Left lung (tissue), 10 donors: ENCODE measurements around the gene ZNF429. TPM values are rescaled to one million over a fixed set of nuclear protein-coding genes. Genes with fewer than 3 reads are reported as not detected.
A peak's percentile ranks its signal among the peaks of the same experiment; 100 is the strongest.
"Not testable (repeated sequence)": the region's sequence is repeated elsewhere in the genome, so short reads cannot be mapped to it uniquely, and the experiment has no call there.

Experiments
- ATAC-seq: fragments of 200-7000 bp; cut with Tn5 transposase; one replicate; pipeline ENCODE4 v1.9.1; 2020; ENCODE audit warnings: moderate library complexity
- DNase-seq, 4 donors: peaks; one replicate each; pipeline ENCODE4 v3.0.0-alpha.2; 2013 to 2020
- H3K27ac ChIP-seq, 2 donors: fragments of 200-600 bp; sonication (generic) in 1 of 2; one replicate each; pipeline versions ENCODE4 v1.5.0 to v1.8.0; 2020 to 2021
- H3K27me3 ChIP-seq, 2 donors: fragments of 200-600 bp; sonication (generic) in 1 of 2; one replicate each; pipeline versions ENCODE4 v1.5.0 to v1.8.0; 2020 to 2021
- H3K36me3 ChIP-seq, 2 donors: fragments of 200-600 bp; sonication (generic) in 1 of 2; one replicate each; pipeline versions ENCODE4 v1.5.0 to v1.8.0; 2020 to 2021
- H3K4me1 ChIP-seq, 2 donors: fragments of 200-600 bp; one replicate each; pipeline ENCODE4 v1.8.0; 2021
- H3K4me3 ChIP-seq, 2 donors: fragments of 200-600 bp; sonication (generic) in 1 of 2; one replicate each; pipeline versions ENCODE4 v1.5.0 to v1.8.0; 2020 to 2021; ENCODE audit warnings: mild to moderate bottlenecking in 1 of 2
- H3K9me3 ChIP-seq, 2 donors: fragments of 200-600 bp; sonication (generic) in 1 of 2; one replicate each; pipeline versions ENCODE4 v1.5.0 to v1.8.0; 2020 to 2021
- intact Hi-C, 2 donors: fragments of 100-400 bp; cut with DNase I; formaldehyde crosslinking; loops; one replicate each; pipeline versions ENCODE4 v1.11.2 to v1.14.2; 2022
- polyA plus RNA-seq, 6 donors: library from polyadenylated mRNA; unstranded; fragments of 120-200 nt; gene quantifications; one replicate each; pipeline ENCODE4 v1.2.1, GENCODE V29; 2013; ENCODE audit not compliant: insufficient read length in 6 of 6
- total RNA-seq, 2 donors: library from RNA; stranded (reverse); fragmentation: NEBNext Ultra II Directional; extraction: Animal tissue kit (Norgen Biotek cat#: 25700); gene quantifications; one replicate each; pipeline ENCODE4 v1.2.1, GENCODE V29; 2021
- TF ChIP-seq, protein P1 (sequence below), 2 donors: fragments of 200-600 bp; sonication (generic) in 1 of 2; IDR thresholded peaks; one replicate each; pipeline versions ENCODE4 v1.5.0 to v1.8.0; 2021; ENCODE audit warnings: antibody characterized with exemption in 2 of 2
- donor health status: DM: no; HTN: yes; CAD: no.
- donor health status: DM: no; HTN: no; CAD: no.

Gene ZNF429
- total and polyA plus RNA-seq, 8 donors: 12.5 to 31.7 (median 26.3) TPM

DNA sequence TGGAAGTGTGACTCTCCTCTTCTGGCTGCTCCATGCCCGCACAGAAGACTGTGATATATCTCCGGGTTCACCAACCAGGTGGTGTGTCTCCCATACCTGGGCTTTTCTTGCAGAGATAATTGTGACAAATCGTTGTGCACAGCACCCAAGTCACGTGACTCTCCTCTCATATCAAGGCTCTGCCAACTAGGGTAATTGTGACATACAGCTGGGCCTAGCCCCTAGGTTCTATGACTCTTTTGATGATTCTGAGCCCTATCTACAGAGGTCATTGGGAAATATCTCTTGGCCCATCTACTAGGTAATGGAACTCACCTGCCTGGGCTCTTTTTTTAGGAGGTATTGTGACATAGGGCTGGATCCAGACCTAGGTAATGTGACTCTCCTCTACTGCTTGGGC, 89.8 kb downstream of the ZNF429 start:
- TF ChIP-seq, protein P1, sequence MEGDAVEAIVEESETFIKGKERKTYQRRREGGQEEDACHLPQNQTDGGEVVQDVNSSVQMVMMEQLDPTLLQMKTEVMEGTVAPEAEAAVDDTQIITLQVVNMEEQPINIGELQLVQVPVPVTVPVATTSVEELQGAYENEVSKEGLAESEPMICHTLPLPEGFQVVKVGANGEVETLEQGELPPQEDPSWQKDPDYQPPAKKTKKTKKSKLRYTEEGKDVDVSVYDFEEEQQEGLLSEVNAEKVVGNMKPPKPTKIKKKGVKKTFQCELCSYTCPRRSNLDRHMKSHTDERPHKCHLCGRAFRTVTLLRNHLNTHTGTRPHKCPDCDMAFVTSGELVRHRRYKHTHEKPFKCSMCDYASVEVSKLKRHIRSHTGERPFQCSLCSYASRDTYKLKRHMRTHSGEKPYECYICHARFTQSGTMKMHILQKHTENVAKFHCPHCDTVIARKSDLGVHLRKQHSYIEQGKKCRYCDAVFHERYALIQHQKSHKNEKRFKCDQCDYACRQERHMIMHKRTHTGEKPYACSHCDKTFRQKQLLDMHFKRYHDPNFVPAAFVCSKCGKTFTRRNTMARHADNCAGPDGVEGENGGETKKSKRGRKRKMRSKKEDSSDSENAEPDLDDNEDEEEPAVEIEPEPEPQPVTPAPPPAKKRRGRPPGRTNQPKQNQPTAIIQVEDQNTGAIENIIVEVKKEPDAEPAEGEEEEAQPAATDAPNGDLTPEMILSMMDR (IDR thresholded peaks at IDR 0.05): no peak
- Histone ChIP-seq H3K36me3 (no peaks in the 10 kb centered on the region), H3K27me3 (no peaks in the 10 kb centered on the region), H3K4me3 (no peak overlapping the region), H3K4me1 (peaks cover 0 to 27% of the 10 kb centered on the region in 2 donors), H3K27ac (peak overlapping the region in 1 of 2 donors; percentile 94), H3K9me3 (no peaks in the 10 kb centered on the region)
- no peak for DNase-seq
- no peak for ATAC-seq
- intact Hi-C loops: no loop called here

DNA sequence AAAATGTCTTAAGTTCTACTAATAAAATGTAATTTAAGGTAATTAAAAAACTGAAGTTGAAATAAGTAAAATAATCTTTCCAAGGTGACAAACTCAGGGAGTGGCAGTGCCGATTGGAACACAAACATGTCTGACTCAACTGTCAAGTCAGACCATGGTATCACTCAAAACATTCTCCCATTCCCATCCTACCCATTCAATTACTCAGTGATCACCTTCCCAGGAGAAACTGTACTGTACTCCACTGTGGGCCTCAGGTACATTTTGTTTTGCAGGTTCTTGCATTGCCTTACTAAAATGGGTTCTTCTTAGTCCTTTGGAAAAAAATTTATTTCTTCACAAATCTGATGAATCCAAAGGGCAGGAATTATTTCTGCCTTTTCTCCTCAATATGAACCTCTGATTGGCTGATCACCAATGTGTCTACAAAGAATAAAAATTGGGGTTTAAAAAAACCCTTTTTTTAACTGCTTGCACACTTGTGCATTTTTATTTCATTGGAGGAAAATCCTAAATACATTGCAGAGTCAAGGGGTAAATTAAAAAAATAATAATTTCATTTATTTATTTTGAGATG, 96.8 kb downstream of the ZNF429 start:
- TF ChIP-seq, protein P1 (IDR thresholded peaks at IDR 0.05): no peak
- Histone ChIP-seq H3K4me3 (no peak overlapping the region), H3K27me3 (no peaks in the 10 kb centered on the region), H3K36me3 (no peaks in the 10 kb centered on the region), H3K9me3 (no peaks in the 10 kb centered on the region), H3K27ac (no peak overlapping the region), H3K4me1 (peaks cover 0 to 19% of the 10 kb centered on the region in 2 donors)
- DNase-seq (no peak), ATAC-seq (no peak)
- intact Hi-C loops: no loop called here

GRCh38 chr19:21602659-21603430, 97.4 kb downstream of the ZNF429 start:
- DNase-seq, H3K9me3 ChIP-seq, H3K4me3 ChIP-seq, ATAC-seq, H3K36me3 ChIP-seq, H3K27ac ChIP-seq, H3K27me3 ChIP-seq, intact Hi-C loops: not testable (repeated sequence)
- H3K4me1 ChIP-seq: peaks cover 0 to 19% of the 10 kb centered on the region in 2 donors

GRCh38 chr19:21603431-21604231, 98.2 kb downstream of the ZNF429 start:
- Histone ChIP-seq H3K36me3 (no peaks in the 10 kb centered on the region), H3K4me3 (peak overlapping the region in 1 of 2 donors; percentile 44), H3K27me3 (no peaks in the 10 kb centered on the region), H3K4me1 (peaks cover 0 to 26% of the 10 kb centered on the region in 2 donors), H3K9me3 (no peaks in the 10 kb centered on the region), H3K27ac (peak overlapping the region in 1 of 2 donors; percentile 81)
- intact Hi-C loops: no loop called here
- ATAC-seq (no peak), DNase-seq (no peak)
- TF ChIP-seq, protein P1 (IDR thresholded peaks at IDR 0.05): no peak

DNA sequence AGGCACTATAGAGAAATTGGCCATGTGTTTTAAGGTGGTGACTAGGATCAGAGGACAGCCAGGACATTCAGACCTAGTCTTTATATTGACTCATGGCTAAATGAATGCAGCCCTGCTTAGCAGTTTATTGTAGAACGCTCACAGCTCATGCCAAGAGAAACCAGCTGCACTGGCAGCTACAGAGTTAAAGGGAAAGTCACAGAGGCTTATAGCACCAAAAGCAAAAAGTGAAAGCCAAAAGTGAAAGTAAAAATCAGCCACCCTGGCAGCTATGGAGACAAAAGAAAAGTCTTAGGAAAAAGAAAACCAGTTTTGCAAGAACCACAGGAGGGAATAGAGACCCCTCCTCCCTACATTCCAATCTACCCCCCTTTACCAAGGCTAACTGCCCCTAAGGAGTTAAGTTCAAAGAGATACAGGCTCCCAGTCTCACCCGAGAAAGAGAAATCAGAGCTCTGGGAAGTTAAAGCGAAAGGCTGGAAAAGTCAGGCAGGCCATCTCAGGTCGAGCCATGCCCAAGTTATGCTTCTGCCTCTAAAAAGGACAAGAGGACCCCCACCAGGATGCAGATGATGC, 99.0 kb downstream of the ZNF429 start:
- H3K4me1 ChIP-seq: peaks cover 0 to 29% of the 10 kb centered on the region in 2 donors
- no peaks in the 10 kb centered on the region for H3K27me3 ChIP-seq
- no peaks in the 10 kb centered on the region for H3K9me3 ChIP-seq
- TF ChIP-seq, protein P1 (IDR thresholded peaks at IDR 0.05): no peak
- no peaks in the 10 kb centered on the region for H3K36me3 ChIP-seq
- DNase-seq (peak in 2 of 4 donors; percentile 37 to 71), ATAC-seq (peak; percentile 76)
- intact Hi-C loops: no loop called here
- peak overlapping the region; percentile 32 to 44 for H3K4me3 ChIP-seq
- H3K27ac ChIP-seq: peak overlapping the region; percentile 81

Other genes starting within 250 kb of the ZNF429 start
- gene ZNF708, start 176.2 kb upstream of the ZNF429 start, total RNA-seq: 10 to 100 TPM; 10.6 to 11.6 TPM
- 10 to 100 TPM; 20.9 to 23.5 (median 23.1) TPM for gene ZNF708, start 176.2 kb upstream of the ZNF429 start, polyA plus RNA-seq
- gene ZNF738, start 146.6 kb upstream of the ZNF429 start, total RNA-seq: 1 to 10 TPM; 7.2 to 8.3 TPM
- 10 to 100 TPM; 33.2 to 46.2 (median 38.2) TPM for gene ZNF738, start 146.6 kb upstream of the ZNF429 start, polyA plus RNA-seq
- 10 to 100 TPM; 18.7 to 28.0 TPM for gene ZNF493, start 108.5 kb upstream of the ZNF429 start, total RNA-seq
- 10 to 100 TPM; 29.9 to 90.2 (median 34.0) TPM for gene ZNF493, start 108.5 kb upstream of the ZNF429 start, polyA plus RNA-seq